ENCODE data around the gene TNS1. TPM values are rescaled to one million over a fixed set of nuclear protein-coding genes. Genes with fewer than 3 reads are reported as not detected.

TNS1 gene
- total and polyA plus RNA-seq, 7 donors: 73.4 to 742 (median 276) TPM

GRCh38 chr2:217958206-217958883 is 44.5 kb downstream of the TNS1 start:
- DNase-seq: no peak
- no peaks in the 10 kb centered on the region for H3K27me3 ChIP-seq (ENCODE audit: insufficient read depth in 3 of 3, low read length in 2 of 3)
- H3K36me3 ChIP-seq (ENCODE audit: insufficient read depth in 1 of 2, low read depth in 1 of 2): no peaks in the 10 kb centered on the region
- intact Hi-C loops (cut with DNase I): no loop called here
- H3K4me3 ChIP-seq: no peak overlapping the region
- 82 to 87% (median 82%) methylated on average over 16 of the region's 16 CpGs for WGBS, 3 donors
- peaks cover 21% of the 10 kb centered on the region for H3K4me1 ChIP-seq
- TF ChIP-seq, protein P1, sequence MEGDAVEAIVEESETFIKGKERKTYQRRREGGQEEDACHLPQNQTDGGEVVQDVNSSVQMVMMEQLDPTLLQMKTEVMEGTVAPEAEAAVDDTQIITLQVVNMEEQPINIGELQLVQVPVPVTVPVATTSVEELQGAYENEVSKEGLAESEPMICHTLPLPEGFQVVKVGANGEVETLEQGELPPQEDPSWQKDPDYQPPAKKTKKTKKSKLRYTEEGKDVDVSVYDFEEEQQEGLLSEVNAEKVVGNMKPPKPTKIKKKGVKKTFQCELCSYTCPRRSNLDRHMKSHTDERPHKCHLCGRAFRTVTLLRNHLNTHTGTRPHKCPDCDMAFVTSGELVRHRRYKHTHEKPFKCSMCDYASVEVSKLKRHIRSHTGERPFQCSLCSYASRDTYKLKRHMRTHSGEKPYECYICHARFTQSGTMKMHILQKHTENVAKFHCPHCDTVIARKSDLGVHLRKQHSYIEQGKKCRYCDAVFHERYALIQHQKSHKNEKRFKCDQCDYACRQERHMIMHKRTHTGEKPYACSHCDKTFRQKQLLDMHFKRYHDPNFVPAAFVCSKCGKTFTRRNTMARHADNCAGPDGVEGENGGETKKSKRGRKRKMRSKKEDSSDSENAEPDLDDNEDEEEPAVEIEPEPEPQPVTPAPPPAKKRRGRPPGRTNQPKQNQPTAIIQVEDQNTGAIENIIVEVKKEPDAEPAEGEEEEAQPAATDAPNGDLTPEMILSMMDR (IDR thresholded peaks at IDR 0.05): no peak
- no peak overlapping the region for H3K27ac ChIP-seq
- no peaks in the 10 kb centered on the region for H3K9me3 ChIP-seq
- ATAC-seq: no peak

- H3K4me1 ChIP-seq: peaks cover 35% of the 10 kb centered on the region
- 63 to 83% (median 67%) methylated on average over 13 to 16 of the region's 16 CpGs for WGBS, 3 donors
- TF ChIP-seq, protein P1 (IDR thresholded peaks at IDR 0.05): no peak
- H3K27me3 ChIP-seq (ENCODE audit: insufficient read depth in 3 of 3, low read length in 2 of 3): no peaks in the 10 kb centered on the region
- intact Hi-C loops (cut with DNase I): no loop called here
- DNase-seq (peak in 1 of 2 donors; percentile 62), ATAC-seq (peak in 3 of 4 donors; percentile 18 to 36 (median 23))
- peak overlapping the region; percentile 43 for H3K27ac ChIP-seq
- no peak overlapping the region for H3K4me3 ChIP-seq
- no peaks in the 10 kb centered on the region for H3K36me3 ChIP-seq (ENCODE audit: insufficient read depth in 1 of 2, low read depth in 1 of 2)
- H3K9me3 ChIP-seq: no peaks in the 10 kb centered on the region
Observed at GRCh38 chr2:217956586-217957457, 46.0 kb downstream of the TNS1 start.

DNA sequence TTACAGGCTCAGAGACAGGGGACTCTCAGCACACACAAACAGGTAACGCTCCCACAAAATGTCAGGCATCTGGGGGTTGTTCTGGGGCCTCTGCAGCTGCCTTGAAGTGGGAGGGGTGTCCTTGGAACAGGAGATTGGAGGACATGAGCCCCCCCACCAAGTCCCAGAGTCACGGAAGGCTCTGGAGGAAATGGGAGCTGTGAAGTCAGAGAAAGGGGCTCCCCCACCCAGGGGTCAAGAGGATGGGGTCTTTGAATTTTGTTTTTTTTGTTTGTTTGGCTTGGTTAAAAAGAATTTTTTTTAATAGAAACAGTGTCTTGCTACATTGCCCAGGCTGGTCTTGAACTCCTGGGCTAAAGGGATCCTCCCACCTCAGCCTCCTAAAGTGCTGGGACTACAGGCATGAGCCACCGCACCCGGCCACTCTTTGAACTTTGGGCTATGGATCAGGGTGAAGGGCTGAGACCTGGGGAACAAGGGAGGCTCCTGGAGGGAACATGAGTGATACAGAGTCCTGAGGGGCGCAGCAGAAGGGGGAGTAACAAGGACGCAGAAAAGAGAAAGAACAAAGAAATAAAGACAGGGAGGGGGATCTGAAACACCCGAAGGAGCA is 46.8 kb downstream of the TNS1 start:
- intact Hi-C loops (cut with DNase I): no loop called here
- Histone ChIP-seq H3K4me1 (peaks cover 35% of the 10 kb centered on the region), H3K27me3 (ENCODE audit: insufficient read depth in 3 of 3, low read length in 2 of 3) (no peaks in the 10 kb centered on the region), H3K9me3 (no peaks in the 10 kb centered on the region), H3K36me3 (ENCODE audit: insufficient read depth in 1 of 2, low read depth in 1 of 2) (no peaks in the 10 kb centered on the region), H3K27ac (peak overlapping the region; percentile 43), H3K4me3 (no peak overlapping the region)
- DNase-seq (no peak), ATAC-seq (no peak)
- 71 to 90% (median 79%) methylated on average over 7 of the region's 7 CpGs for WGBS, 3 donors
- TF ChIP-seq, protein P1 (IDR thresholded peaks at IDR 0.05): no peak

GRCh38 chr2:217954971-217955740 is 47.6 kb downstream of the TNS1 start:
- WGBS, 3 donors: 76 to 87% (median 79%) methylated on average over 15 of the region's 15 CpGs
- no peaks in the 10 kb centered on the region for H3K27me3 ChIP-seq (ENCODE audit: insufficient read depth in 3 of 3, low read length in 2 of 3)
- H3K36me3 ChIP-seq (ENCODE audit: insufficient read depth in 1 of 2, low read depth in 1 of 2): no peaks in the 10 kb centered on the region
- no peaks in the 10 kb centered on the region for H3K9me3 ChIP-seq
- ATAC-seq: no peak
- no peak for DNase-seq
- no peak overlapping the region for H3K4me3 ChIP-seq
- peak overlapping the region; percentile 66 for H3K27ac ChIP-seq
- intact Hi-C loops (cut with DNase I): no loop called here
- TF ChIP-seq, protein P1 (IDR thresholded peaks at IDR 0.05): no peak
- peaks cover 37% of the 10 kb centered on the region for H3K4me1 ChIP-seq
